Prostate gland (tissue), 2 donors: Measurements from ENCODE around the gene KLHL24.

Experiments used
- POLR2A ChIP-seq: fragments of 450-650 bp; IDR thresholded peaks from one replicate; pipeline ENCODE4 v1.6.1; 2016; ENCODE audit warnings: antibody characterized with exemption, mild to moderate bottlenecking
- POLR2AphosphoS5 ChIP-seq: sonication (generic); formaldehyde crosslinking; IDR thresholded peaks from one replicate; pipeline ENCODE4 v1.6.1; 2017; ENCODE audit warnings: antibody characterized with exemption
- TF ChIP-seq, protein P1 (sequence below), 4 experiments: fragments of 200-600 bp in 2 of 4; fragments of 450-650 bp in 2 of 4; sonication (generic) in 2 of 4; IDR thresholded peaks; 1 replicate in 3 of 4; 2 replicates in 1 of 4; pipeline ENCODE4 v1.5.1; 2016 to 2019; ENCODE audit warnings: antibody characterized with exemption in 4 of 4, mild to moderate bottlenecking in 2 of 4, moderate library complexity in 2 of 4

- TF ChIP-seq, protein P1, sequence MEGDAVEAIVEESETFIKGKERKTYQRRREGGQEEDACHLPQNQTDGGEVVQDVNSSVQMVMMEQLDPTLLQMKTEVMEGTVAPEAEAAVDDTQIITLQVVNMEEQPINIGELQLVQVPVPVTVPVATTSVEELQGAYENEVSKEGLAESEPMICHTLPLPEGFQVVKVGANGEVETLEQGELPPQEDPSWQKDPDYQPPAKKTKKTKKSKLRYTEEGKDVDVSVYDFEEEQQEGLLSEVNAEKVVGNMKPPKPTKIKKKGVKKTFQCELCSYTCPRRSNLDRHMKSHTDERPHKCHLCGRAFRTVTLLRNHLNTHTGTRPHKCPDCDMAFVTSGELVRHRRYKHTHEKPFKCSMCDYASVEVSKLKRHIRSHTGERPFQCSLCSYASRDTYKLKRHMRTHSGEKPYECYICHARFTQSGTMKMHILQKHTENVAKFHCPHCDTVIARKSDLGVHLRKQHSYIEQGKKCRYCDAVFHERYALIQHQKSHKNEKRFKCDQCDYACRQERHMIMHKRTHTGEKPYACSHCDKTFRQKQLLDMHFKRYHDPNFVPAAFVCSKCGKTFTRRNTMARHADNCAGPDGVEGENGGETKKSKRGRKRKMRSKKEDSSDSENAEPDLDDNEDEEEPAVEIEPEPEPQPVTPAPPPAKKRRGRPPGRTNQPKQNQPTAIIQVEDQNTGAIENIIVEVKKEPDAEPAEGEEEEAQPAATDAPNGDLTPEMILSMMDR (IDR thresholded peaks at IDR 0.05) = no peak
- TF ChIP-seq POLR2AphosphoS5 (no peak), POLR2A (no peak)
Measured at GRCh38 chr3:183626877-183627594, 8.4 kb upstream of the KLHL24 start.
